Measurements from ENCODE around the gene SHLD3. TPM values are rescaled to one million over a fixed set of nuclear protein-coding genes. Genes with fewer than 3 reads are reported as not detected.

The SHLD3 gene
- polyA plus RNA-seq, 1 of the 3 experiments (the other 2 are of a cell fraction): 2.4 TPM

DNA sequence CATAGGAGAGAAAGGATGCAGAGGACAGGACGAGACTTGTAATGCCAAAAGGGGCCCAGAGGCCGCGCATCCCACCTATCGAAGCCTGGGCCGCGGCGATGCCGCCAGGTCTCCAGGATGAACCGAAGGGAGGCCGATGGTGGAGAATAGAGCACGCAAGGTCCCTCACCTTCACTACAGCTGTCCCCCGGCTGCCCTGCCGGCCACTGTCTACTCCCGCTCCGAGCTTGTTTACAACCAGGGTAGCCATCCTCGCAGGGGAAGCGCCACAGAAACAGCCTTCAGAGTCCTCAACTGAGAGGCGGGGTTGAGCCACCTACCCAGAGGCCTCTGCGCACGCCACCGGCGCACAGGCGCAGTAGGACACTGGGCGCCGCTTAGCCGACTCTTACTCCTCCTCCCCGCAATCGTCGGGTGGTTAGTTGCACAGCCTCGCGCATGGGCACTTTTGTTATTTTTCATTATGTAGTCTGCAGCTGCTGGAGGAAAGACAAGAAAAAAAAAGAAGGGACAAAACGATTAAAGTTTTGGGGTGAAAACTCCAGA, 729 bp upstream of the SHLD3 start, which contains the start of gene TRIM23 (continued):
- no peak for TF ChIP-seq ZBTB33 (IDR thresholded peaks at IDR 0.05; ENCODE audit: borderline replicate concordance, low read depth)
- no peak for TF ChIP-seq FOXJ3 (CRISPR knock-in tag; IDR thresholded peaks at IDR 0.05)
- TF ChIP-seq MEF2A (IDR thresholded peaks at IDR 0.05; ENCODE audit: borderline replicate concordance, low read depth): no peak
- TF ChIP-seq TEAD4 (IDR thresholded peaks at IDR 0.05; ENCODE audit: borderline replicate concordance, insufficient read depth): no peak
- TF ChIP-seq JUND (IDR thresholded peaks at IDR 0.05): no peak
- TF ChIP-seq, protein P1, sequence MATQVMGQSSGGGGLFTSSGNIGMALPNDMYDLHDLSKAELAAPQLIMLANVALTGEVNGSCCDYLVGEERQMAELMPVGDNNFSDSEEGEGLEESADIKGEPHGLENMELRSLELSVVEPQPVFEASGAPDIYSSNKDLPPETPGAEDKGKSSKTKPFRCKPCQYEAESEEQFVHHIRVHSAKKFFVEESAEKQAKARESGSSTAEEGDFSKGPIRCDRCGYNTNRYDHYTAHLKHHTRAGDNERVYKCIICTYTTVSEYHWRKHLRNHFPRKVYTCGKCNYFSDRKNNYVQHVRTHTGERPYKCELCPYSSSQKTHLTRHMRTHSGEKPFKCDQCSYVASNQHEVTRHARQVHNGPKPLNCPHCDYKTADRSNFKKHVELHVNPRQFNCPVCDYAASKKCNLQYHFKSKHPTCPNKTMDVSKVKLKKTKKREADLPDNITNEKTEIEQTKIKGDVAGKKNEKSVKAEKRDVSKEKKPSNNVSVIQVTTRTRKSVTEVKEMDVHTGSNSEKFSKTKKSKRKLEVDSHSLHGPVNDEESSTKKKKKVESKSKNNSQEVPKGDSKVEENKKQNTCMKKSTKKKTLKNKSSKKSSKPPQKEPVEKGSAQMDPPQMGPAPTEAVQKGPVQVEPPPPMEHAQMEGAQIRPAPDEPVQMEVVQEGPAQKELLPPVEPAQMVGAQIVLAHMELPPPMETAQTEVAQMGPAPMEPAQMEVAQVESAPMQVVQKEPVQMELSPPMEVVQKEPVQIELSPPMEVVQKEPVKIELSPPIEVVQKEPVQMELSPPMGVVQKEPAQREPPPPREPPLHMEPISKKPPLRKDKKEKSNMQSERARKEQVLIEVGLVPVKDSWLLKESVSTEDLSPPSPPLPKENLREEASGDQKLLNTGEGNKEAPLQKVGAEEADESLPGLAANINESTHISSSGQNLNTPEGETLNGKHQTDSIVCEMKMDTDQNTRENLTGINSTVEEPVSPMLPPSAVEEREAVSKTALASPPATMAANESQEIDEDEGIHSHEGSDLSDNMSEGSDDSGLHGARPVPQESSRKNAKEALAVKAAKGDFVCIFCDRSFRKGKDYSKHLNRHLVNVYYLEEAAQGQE (IDR thresholded peaks at IDR 0.05; ENCODE audit: low read depth, low read length): no peak

DNA sequence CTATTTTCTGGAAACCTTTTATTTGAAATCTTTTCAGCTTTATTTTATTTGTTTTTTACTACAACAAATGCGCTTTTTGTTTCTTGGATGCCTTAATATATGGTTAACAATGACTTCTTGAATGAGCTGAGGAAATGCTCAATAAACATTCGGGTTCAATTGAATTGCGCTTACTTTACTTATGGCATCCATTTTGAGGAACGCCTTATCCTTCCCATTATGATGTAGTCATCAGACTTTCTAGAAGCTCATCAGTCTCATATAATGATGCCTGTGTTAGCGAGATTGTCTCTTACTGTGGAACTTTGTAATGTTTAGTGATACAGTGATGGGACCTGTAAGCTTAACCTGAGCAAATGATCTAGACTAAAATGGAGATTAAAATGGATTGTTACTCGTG, 916 bp downstream of the SHLD3 start:
- H3K27me3 ChIP-seq (ENCODE audit: insufficient read depth): no peaks in the 10 kb centered on the region
- peaks cover 2% of the 10 kb centered on the region for H4K20me1 ChIP-seq (ENCODE audit: insufficient read depth)
- H3K9me2 ChIP-seq: no peaks in the 10 kb centered on the region
- peak overlapping the region; percentile 78 to 97 for H3K4me3 ChIP-seq (ENCODE audit: low read depth in 2 of 2, low read length in 1 of 2)
- ChIA-PET CTCF (no interaction called here), POLR2A (no interaction called here)
- peak overlapping the region; percentile 82; the same call in 1 of the 2 replicates for H2AFZ ChIP-seq (ENCODE audit: low read depth)
- H3K9ac ChIP-seq: peak overlapping the region; percentile 77
- peak overlapping the region; percentile 89 for H3K4me2 ChIP-seq
- H3K36me3 ChIP-seq (replicated peaks in 1 of 2; ENCODE audit: control insufficient read depth in 1 of 2, insufficient read depth in 2 of 2, low read length in 1 of 2): peaks cover 15 to 24% of the 10 kb centered on the region in 2 experiments
- H3K27ac ChIP-seq (ENCODE audit: low read depth in 2 of 2, low read length in 1 of 2): peak overlapping the region; percentile 90 to 96; a peak in 3 of 4 replicates
- no peaks in the 10 kb centered on the region for H3K9me3 ChIP-seq
- peaks cover 3% of the 10 kb centered on the region for H3F3A ChIP-seq (replicated peaks; ENCODE audit: insufficient read depth)
- WGBS (ENCODE audit: low lambda C conversion rate): 35% methylated on average over 6 of the region's 6 CpGs
- peaks cover 92% of the 10 kb centered on the region for H3K79me2 ChIP-seq (ENCODE audit: insufficient read depth)
- no peak for DNase-seq
- H3K4me1 ChIP-seq (ENCODE audit: control insufficient read depth in 1 of 2, insufficient read depth in 2 of 2, low read depth in 1 of 2, low read length in 1 of 2): peaks cover 0 to 13% of the 10 kb centered on the region in 2 experiments; a peak in 2 of 4 replicates
- no peak for TF ChIP-seq NFIC (IDR thresholded peaks at IDR 0.05; ENCODE audit: borderline replicate concordance)
- TF ChIP-seq RXRA (IDR thresholded peaks at IDR 0.05; ENCODE audit: borderline replicate concordance, low read depth): no peak
- TF ChIP-seq ZBTB33 (IDR thresholded peaks at IDR 0.05; ENCODE audit: borderline replicate concordance, low read depth): no peak
- TF ChIP-seq USF1 (IDR thresholded peaks at IDR 0.05; ENCODE audit: borderline replicate concordance, low read depth): no peak
- TF ChIP-seq PBX3 (IDR thresholded peaks at IDR 0.05): no peak
- TF ChIP-seq JUND (IDR thresholded peaks at IDR 0.05): no peak
- no peak for TF ChIP-seq FOSL2 (IDR thresholded peaks at IDR 0.05; ENCODE audit: borderline replicate concordance, low read depth)
- no peak for TF ChIP-seq TCF12 (IDR thresholded peaks at IDR 0.05)
- no peak for TF ChIP-seq IRF3 (IDR thresholded peaks at IDR 0.05; ENCODE audit: low read depth, low read length)
- no peak; the same call in 1 of the 2 replicates for TF ChIP-seq YY1 (IDR thresholded peaks at IDR 0.05; ENCODE audit: low read depth)
- no peak for TF ChIP-seq EP300 (IDR thresholded peaks at IDR 0.05; ENCODE audit: borderline replicate concordance in 1 of 2, low read depth in 1 of 2, low read length in 1 of 2)
- no peak for TF ChIP-seq GATA2 (CRISPR knock-in tag; IDR thresholded peaks at IDR 0.05)
- TF ChIP-seq, protein P2, sequence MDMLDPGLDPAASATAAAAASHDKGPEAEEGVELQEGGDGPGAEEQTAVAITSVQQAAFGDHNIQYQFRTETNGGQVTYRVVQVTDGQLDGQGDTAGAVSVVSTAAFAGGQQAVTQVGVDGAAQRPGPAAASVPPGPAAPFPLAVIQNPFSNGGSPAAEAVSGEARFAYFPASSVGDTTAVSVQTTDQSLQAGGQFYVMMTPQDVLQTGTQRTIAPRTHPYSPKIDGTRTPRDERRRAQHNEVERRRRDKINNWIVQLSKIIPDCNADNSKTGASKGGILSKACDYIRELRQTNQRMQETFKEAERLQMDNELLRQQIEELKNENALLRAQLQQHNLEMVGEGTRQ (IDR thresholded peaks at IDR 0.05; ENCODE audit: borderline replicate concordance, low read depth, low read length): no peak
- TF ChIP-seq CHD2 (IDR thresholded peaks at IDR 0.05; ENCODE audit: low read length, partially characterized antibody): no peak
- no peak for TF ChIP-seq RAD21 (IDR thresholded peaks at IDR 0.05; ENCODE audit: low read length)

Measured in SK-N-SH (cell line).